ENCODE results near the gene WDR74.

Gene WDR74

DNA sequence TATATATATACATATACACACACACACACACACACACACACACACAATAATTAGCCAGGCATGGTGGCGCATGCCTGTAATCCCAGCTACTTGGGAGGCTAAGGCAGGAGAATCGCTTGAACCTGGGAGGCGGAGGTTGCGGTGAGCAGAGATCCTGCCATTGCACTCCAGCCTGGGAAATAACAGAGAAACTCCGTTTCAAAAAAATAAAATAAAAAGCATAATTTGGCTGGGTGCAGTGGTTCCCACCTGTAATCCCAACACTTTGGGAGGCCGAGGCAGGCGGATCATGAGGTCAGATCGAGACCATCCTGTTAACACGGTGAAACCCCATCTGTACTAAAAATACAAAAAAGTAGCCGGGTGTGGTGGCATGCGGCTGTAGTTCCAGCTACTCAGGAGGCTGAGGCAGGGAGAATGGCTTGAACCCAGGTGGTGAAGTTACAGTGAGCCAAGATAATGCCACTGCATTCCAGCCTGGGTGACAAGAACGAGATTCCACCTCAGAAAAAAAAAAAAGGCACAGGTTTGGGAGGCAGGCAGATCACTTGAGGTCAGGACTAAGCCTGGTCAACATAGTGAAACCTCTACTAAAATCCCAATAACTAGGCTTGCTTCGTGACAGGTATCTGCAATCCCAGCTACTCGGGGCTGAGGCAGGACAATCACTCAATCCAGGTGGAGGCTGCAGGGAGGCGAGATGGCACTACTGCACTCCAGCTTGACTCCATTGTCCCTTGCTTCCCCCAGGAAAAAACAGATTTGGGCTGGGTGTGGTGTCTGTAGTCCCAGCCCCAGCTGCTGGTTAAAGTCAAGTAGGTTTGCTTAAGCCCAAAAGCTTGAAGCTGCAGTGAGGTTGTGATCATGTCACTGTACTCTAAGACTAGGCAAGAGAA lies 11.8 kb upstream of the WDR74 start:
- peak; percentile 15 for ATAC-seq (ENCODE audit: insufficient read depth, low read depth)
- no peaks in the 10 kb centered on the region for H3K27me3 ChIP-seq (ENCODE audit: insufficient read depth, low read length, poor library complexity)
- H3K9ac ChIP-seq (ENCODE audit: low read depth, low read length), result no peak overlapping the region
- TF ChIP-seq EZH2 (IDR thresholded peaks at IDR 0.05; ENCODE audit: borderline replicate concordance, low read depth, low read length, severe bottlenecking), result no peak
- TF ChIP-seq, protein P1, sequence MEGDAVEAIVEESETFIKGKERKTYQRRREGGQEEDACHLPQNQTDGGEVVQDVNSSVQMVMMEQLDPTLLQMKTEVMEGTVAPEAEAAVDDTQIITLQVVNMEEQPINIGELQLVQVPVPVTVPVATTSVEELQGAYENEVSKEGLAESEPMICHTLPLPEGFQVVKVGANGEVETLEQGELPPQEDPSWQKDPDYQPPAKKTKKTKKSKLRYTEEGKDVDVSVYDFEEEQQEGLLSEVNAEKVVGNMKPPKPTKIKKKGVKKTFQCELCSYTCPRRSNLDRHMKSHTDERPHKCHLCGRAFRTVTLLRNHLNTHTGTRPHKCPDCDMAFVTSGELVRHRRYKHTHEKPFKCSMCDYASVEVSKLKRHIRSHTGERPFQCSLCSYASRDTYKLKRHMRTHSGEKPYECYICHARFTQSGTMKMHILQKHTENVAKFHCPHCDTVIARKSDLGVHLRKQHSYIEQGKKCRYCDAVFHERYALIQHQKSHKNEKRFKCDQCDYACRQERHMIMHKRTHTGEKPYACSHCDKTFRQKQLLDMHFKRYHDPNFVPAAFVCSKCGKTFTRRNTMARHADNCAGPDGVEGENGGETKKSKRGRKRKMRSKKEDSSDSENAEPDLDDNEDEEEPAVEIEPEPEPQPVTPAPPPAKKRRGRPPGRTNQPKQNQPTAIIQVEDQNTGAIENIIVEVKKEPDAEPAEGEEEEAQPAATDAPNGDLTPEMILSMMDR (IDR thresholded peaks at IDR 0.05; ENCODE audit: borderline replicate concordance, extremely low read depth, low read length, poor library complexity, severe bottlenecking), result no peak
- H3K4me1 ChIP-seq (ENCODE audit: insufficient read depth, low read length), result peaks cover 24% of the 10 kb centered on the region
- no peak overlapping the region for H3K4me3 ChIP-seq (ENCODE audit: low read depth in 1 of 2, low read length in 2 of 2)
- no peaks in the 10 kb centered on the region for H3K9me3 ChIP-seq (ENCODE audit: insufficient read depth, low read length, severe bottlenecking)
- H2AFZ ChIP-seq (ENCODE audit: low read depth, low read length), result no peak overlapping the region
- DNase-seq, result peak; percentile 47
- peaks cover 43% of the 10 kb centered on the region for H3K36me3 ChIP-seq (ENCODE audit: insufficient read depth, low read length)
- 0 out of 2 replicates have a peak overlapping the region, but pooled peaks have one; percentile 62 for H3K4me2 ChIP-seq (ENCODE audit: insufficient read depth, low read length)
- no peak overlapping the region for H3K27ac ChIP-seq (ENCODE audit: low read length)
- H4K20me1 ChIP-seq (ENCODE audit: insufficient read depth, low read length), result peaks cover 40% of the 10 kb centered on the region
- peaks cover 37% of the 10 kb centered on the region for H3K79me2 ChIP-seq (ENCODE audit: insufficient read depth, low read length)

- no peak for ATAC-seq (ENCODE audit: insufficient read depth, low read depth)
Measured at GRCh38 chr11:62847767-62848314, 8.5 kb upstream of the WDR74 start.

DNA sequence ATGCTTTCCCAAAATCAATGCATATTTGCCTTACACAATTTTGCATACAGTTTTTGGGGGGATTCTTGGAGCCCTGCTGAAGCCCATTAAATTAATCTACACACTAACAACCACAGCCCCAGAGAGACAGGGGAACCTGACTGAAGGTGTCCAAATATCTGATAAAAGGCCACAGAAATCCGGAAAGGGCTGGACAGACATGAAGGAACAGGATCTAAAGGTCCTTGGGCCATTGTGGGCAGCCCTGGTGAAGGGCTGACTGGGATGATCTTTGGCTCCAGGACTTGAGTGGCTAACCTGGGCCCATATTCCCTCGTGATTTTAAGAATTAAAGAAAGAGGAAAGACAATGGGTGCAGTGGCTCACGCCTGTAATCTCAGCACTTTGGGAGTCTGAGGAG lies 6.8 kb upstream of the WDR74 start:
- H3K9ac ChIP-seq (ENCODE audit: low read depth, low read length), result no peak overlapping the region
- TF ChIP-seq, protein P1 (IDR thresholded peaks at IDR 0.05; ENCODE audit: borderline replicate concordance, extremely low read depth, low read length, poor library complexity, severe bottlenecking), result no peak
- TF ChIP-seq EZH2 (IDR thresholded peaks at IDR 0.05; ENCODE audit: borderline replicate concordance, low read depth, low read length, severe bottlenecking), result no peak
- H3K27me3 ChIP-seq (ENCODE audit: insufficient read depth, low read length, poor library complexity), result no peaks in the 10 kb centered on the region
- H3K9me3 ChIP-seq (ENCODE audit: insufficient read depth, low read length, severe bottlenecking), result no peaks in the 10 kb centered on the region
- H3K4me3 ChIP-seq (ENCODE audit: low read depth in 1 of 2, low read length in 2 of 2), result no peak overlapping the region
- DNase-seq, result no peak
- no peaks in the 10 kb centered on the region for H3K36me3 ChIP-seq (ENCODE audit: insufficient read depth, low read length)
- no peak for ATAC-seq (ENCODE audit: insufficient read depth, low read depth)
- no peak overlapping the region for H3K27ac ChIP-seq (ENCODE audit: low read length)
- H3K79me2 ChIP-seq (ENCODE audit: insufficient read depth, low read length), result no peaks in the 10 kb centered on the region
- no peak overlapping the region for H2AFZ ChIP-seq (ENCODE audit: low read depth, low read length)
- peaks cover 17% of the 10 kb centered on the region for H3K4me1 ChIP-seq (ENCODE audit: insufficient read depth, low read length)
- H3K4me2 ChIP-seq (ENCODE audit: insufficient read depth, low read length), result no peak overlapping the region
- no peaks in the 10 kb centered on the region for H4K20me1 ChIP-seq (ENCODE audit: insufficient read depth, low read length)

More at GRCh38 chr11:62847767-62848314, 8.5 kb upstream of the WDR74 start:
- no peak for DNase-seq
- Histone ChIP-seq H3K9me3 (ENCODE audit: insufficient read depth, low read length, severe bottlenecking) (no peaks in the 10 kb centered on the region), H4K20me1 (ENCODE audit: insufficient read depth, low read length) (peaks cover 15% of the 10 kb centered on the region), H3K9ac (ENCODE audit: low read depth, low read length) (no peak overlapping the region), H2AFZ (ENCODE audit: low read depth, low read length) (no peak overlapping the region), H3K4me2 (ENCODE audit: insufficient read depth, low read length) (no peak overlapping the region), H3K27ac (ENCODE audit: low read length) (no peak overlapping the region), H3K36me3 (ENCODE audit: insufficient read depth, low read length) (peaks cover 15% of the 10 kb centered on the region), H3K79me2 (ENCODE audit: insufficient read depth, low read length) (peaks cover 5% of the 10 kb centered on the region; the same call in 1 of the 2 replicates), H3K4me3 (ENCODE audit: low read depth in 1 of 2, low read length in 2 of 2) (no peak overlapping the region), H3K27me3 (ENCODE audit: insufficient read depth, low read length, poor library complexity) (no peaks in the 10 kb centered on the region), H3K4me1 (ENCODE audit: insufficient read depth, low read length) (peaks cover 9% of the 10 kb centered on the region)
- TF ChIP-seq, protein P1 (IDR thresholded peaks at IDR 0.05; ENCODE audit: borderline replicate concordance, extremely low read depth, low read length, poor library complexity, severe bottlenecking), result no peak
- no peak for TF ChIP-seq EZH2 (IDR thresholded peaks at IDR 0.05; ENCODE audit: borderline replicate concordance, low read depth, low read length, severe bottlenecking)
